NCI-H1048 (cell line): ENCODE data around the gene SDR9C7.
"Not testable (repeated sequence)": the region's sequence is repeated elsewhere in the genome, so short reads cannot be mapped to it uniquely, and the experiment has no call there.

Experiments used
- DNase-seq: peaks from one replicate; lab custom pipeline; 2025; lab: John Stamatoyannopoulos, UW

SDR9C7 gene

DNA sequence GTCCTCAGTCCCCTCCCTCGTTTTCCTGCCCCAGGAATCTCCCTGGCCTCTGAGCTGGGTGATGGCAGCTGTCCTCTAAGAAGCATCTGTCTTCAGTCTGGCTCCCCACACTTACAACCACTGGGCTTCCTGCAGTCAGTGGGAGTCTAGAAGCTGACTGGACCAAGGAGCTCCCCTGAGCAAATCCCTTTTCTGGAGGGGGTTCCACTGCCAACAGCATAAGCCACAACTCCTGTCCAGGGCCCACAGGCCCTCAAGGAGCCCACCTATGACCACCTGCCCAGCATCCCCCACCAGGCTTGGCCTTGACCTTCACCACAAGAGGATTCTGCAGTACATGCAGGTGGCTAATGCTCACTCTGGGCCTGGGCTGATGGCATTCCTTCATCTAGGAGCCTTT is 19.1 kb upstream of the SDR9C7 start:
- DNase-seq: no peak

DNA sequence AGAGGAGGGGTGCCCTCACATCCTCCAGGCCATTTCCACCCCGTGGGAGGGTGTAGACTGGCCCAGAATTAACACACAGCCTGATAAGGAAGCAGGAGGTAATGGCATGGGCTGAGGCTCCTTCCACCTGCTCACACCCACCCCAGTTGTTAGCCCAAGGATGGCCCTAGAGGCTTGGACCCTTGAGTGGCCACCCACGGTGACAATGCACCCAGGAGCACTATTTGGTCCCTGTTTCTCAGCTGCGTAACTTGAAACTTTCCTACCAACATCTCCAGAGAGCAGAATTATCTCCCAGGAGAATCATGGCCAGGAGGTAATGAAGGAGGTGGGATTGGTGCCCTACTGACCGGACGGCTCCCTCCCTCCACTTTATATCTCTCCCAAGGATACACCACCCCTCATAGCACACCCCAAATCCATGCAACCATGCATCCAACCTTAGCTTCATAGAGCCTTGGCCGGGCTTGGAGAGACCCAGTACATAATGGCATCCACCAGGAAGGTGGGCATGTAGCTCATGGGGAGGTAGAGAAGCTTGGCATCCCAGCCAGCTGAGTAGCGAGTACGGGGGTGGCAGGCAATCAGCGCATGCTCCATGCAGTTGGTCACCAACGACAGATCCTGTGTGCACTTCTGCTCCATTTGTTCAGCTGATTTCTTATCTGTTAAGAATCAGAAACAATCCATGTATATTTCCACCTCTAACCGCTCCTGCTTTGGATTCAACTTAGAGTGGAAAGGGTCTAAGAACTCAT is 17.6 kb upstream of the SDR9C7 start:
- DNase-seq: no peak

GRCh38 chr12:56948881-56949280 is 14.7 kb upstream of the SDR9C7 start:
- no peak for DNase-seq

DNA sequence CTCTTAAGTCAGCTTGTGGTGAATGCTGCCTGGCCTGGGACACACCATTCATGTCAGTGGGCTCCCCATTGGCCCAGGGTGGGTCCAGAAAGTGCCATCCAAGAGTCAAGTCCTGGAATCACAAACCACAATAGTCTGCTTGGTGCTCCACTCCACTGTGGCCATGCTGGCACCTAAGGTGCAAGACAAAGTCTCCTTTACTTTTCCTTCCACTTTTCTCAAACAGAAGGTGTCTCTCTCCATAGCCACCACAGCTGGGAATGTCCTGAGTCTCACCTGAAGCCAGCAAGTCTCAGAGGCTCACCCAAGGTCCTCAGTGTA is 14.2 kb upstream of the SDR9C7 start:
- no peak for DNase-seq

DNA sequence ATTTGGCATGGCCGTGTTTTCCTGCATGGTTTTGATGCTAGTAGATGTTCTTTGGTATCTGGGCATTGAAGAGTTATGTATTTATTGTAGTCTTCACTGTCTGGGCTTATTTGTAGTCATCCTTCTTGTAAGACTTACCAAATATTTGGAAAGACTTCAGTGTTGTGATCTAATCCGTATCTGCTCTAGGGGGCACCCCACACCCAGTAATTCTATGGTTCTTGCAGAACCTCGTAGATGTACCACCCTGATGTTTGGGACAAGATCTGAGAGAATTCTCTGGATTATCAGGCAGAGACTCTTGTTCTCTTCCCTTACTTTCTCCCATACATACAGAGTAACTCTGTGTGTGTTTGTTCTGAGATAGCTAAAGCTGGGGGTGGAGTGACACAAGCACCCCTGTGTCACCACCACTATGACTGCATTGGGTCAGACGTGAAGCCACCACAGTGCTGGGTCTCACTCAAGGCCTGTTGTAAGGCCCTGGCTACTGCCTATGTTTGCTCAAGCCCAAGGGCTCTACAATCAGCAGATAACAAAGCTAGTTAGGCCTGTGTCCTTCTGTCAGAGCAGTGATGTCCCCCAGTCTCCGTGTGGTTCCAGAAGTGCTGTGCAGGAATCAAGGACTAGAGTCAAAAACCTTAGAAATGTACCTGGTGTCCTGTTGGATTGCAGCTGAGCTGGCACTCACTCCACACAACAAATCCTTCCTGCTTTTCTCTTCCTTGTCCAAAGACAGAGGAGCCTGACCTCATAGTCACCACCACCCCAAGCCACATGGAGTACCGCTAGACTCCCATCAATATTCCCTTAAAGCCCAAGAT is 13.6 kb upstream of the SDR9C7 start:
- no peak for DNase-seq

GRCh38 chr12:56943878-56944277 is 9.7 kb upstream of the SDR9C7 start:
- no peak for DNase-seq

- not testable (repeated sequence) for DNase-seq
These were observed 9.2 kb upstream of the SDR9C7 start for GRCh38 chr12:56943374-56943773.

DNA sequence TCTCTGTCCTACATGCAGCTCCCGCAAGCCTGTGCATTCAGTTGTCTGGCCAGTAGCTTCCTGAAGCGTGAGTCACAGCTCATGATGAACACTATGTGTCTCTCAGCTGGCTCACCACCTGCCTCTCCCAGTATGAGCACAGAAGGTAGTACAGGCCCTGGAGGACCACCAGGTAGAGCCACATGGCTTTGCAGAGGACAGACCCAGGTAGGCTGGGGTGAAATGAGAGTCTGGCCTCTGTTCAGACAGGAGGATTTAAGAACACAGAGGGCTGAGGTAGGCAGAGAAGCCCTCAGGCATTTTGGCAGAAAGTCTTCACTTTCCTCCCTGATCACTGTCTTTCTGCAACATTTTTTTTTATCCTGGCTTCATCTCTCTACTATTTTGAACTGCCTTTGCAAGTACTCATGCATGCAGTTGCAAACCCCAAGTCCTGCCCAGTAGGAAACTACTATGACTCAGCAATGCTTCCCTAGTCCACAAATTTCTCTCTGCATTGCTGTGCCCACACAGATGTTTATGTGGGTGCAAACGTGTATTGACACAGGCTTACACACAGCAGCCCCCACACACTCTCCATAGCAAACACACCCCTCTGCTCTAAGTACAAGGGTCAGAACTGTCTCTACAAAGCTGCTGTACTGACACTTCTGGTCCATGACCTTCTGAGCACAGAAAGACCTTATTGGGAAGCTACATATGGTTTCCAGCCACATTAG is 7.2 kb upstream of the SDR9C7 start:
- DNase-seq: no peak

DNA sequence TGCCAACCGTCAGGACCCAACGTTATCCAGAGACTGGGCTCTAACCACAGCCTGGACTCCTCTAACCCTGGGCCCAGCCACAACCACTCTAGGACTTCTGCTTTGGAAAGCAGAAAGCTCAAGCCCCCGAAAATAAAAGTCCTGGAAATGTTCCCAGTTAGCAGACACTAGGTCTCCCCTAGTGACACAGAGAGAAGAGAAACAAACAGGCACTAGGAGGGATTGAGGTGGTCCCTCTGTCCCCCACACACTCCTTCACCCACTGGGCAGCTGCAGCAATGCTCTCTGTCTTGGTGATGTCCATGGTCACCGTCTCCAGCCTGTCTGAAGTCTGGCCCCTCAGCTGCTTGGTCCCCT is 6.7 kb upstream of the SDR9C7 start:
- DNase-seq: not testable (repeated sequence)

DNA sequence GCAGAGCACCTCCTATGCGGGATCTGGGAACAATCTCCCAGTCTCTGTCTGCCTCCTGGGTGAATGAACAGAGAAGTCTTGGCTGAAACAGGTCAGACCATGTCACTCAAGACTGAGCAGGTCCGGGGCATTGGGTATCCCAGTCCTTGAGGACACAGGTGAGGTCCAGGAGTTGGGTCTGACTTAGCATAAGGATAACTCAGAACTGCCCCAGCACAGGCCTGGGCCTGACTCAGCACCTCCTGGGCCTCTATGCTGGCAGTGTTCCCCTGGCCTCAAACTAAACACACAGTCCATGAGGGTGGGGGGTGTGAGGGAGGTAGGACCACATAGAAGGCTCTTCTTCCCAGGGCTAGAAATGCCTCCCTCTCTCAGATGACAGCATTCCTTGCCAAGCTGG is 1.5 kb upstream of the SDR9C7 start:
- DNase-seq: no peak

- DNase-seq: no peak
These were observed 949 bp upstream of the SDR9C7 start for GRCh38 chr12:56935157-56935556.

DNA sequence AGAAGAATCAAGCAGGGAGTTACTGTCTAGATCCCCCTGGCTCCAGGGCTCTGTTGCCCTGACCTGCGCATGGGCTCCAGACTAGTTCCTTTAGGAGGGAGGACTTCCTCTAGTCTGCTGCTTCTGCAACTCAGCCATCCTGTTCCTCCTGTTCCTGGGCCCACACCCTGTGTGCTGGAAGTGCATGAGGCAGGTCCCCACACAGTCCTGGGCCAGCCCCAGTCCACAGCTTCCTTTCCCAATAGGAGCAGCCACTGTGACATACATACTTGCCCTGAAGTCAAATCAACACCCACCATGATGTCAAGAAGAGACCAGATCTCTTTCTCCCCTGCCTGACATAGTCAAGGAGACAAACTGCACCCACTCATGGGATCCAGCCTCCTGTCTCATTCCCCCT is 1.3 kb downstream of the SDR9C7 start:
- no peak for DNase-seq

DNA sequence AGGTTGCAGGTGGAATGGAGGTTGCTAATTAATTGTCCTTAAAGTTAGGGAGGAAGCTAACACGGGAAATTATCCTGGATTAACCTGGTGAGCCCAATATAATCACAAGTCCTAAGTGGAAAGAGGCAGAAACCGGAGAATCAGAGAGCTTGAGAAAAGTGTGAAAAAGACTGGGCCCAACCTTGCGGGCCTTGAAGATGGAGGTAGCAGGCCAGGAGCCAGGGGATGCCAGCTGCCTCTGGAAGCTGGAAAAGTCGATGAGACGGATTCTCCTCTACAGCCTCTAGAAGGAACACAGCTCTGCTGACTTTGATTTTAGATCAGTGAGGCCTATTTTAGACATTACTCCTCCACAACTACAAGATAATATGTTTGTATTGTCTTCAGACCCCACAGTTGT is 2.1 kb downstream of the SDR9C7 start:
- DNase-seq: no peak

DNA sequence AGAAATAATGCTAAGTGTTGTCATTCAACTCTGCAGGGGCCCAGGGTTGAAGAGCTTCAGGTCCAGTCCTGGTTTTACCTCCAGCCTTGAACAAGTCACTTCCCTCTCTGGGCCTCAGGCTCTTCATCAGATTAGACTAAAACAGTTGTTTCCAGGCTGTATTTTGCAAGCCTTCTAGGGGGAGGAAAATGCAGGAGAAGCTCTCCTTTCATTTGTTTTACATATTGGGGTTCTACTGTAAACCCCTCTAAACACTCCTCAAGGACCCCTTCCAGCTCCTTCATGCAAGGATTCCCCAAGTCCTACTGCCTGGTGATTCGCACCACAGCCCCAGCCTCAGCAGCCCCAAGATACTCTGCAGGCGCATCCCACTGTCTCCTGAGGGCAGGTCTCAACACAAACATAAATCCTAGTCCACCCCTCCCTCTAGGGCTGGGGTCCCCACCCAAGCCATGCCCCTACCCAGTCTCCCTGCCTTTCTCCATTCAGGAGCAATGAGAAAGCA is 2.7 kb downstream of the SDR9C7 start:
- DNase-seq: no peak

GRCh38 chr12:56930241-56930640 is 4.0 kb downstream of the SDR9C7 start:
- no peak for DNase-seq

GRCh38 chr12:56929780-56930179 is 4.4 kb downstream of the SDR9C7 start:
- no peak for DNase-seq

DNA sequence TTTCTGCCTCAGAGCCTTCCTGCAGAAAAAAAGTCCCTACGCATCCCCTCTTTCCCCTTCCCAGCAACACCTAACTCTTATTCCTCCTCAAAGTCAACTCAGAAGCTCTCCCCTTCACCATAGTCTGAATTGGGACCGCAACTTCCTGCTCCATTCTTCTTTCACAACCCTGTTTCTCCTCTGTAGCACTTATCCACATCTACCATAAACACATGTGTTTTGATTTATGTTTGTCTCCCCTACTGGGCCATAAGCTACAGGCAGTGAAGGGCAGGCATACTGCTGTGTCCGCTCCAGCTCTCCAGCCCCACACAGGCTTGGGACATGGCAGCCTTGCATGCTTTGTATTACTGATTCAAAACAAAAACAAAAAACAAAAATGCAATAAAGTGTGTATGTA is 5.9 kb downstream of the SDR9C7 start:
- no peak for DNase-seq

GRCh38 chr12:56927281-56927680 is 6.9 kb downstream of the SDR9C7 start:
- DNase-seq: no peak

- DNase-seq: no peak
These were observed 12.2 kb downstream of the SDR9C7 start for GRCh38 chr12:56922031-56922430.

- no peak for DNase-seq
These were observed 12.9 kb downstream of the SDR9C7 start for GRCh38 chr12:56921346-56921745.

DNA sequence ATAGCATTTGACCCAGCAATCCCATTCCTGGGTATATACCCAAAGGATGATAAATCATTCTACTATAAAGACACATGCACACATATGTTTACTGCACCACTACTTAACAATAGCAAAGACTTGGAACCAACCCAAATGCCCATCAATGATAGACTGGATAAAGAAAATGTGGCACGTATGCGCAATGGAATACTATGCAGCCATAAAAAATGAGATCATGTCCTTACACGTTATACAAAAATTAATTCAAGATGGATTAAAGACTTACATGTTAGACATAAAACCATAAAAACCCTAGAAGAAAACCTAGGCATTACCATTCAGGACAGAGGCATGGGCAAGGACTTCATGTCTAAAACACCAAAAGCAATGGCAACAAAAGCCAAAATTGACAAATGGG is 16.1 kb downstream of the SDR9C7 start:
- DNase-seq: not testable (repeated sequence)

DNA sequence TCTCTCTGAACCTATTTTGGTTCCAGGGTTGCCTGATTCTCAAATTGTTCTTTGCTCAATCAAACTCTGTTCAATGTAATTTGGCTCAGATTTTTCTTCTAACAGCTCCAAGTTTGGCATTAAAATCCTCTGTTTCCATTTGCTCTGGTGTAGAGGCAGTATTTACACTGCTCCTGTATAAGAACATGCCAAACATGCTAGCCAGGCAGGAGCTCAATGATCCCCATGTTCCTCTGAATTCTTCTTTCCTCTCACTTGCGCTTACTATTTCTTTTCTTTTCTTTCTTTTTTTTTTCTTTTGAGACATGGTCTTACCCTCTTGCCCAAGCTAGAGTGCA is 17.2 kb downstream of the SDR9C7 start:
- DNase-seq: no peak
